Vagina (tissue), 2 donors: Measurements from ENCODE around the gene ETHE1.
"Not testable (repeated sequence)": the region's sequence is repeated elsewhere in the genome, so short reads cannot be mapped to it uniquely, and the experiment has no call there.

Experiments used
- POLR2A ChIP-seq, 2 donors: fragments of 450-650 bp; IDR thresholded peaks; one replicate each; pipeline ENCODE4 v1.6.1; 2017; ENCODE audit warnings: antibody characterized with exemption in 2 of 2, mild to moderate bottlenecking in 2 of 2, moderate library complexity in 2 of 2
- POLR2AphosphoS5 ChIP-seq, 2 donors: sonication (generic); formaldehyde crosslinking; IDR thresholded peaks; one replicate each; pipeline ENCODE4 v1.9.0; 2017; ENCODE audit warnings: antibody characterized with exemption in 2 of 2, mild to moderate bottlenecking in 2 of 2, low read depth in 1 of 2; ENCODE audit not compliant: insufficient read depth in 1 of 2
- TF ChIP-seq, protein P1 (sequence below), 3 experiments: fragments of 450-650 bp in 2 of 3; fragments of 200-600 bp in 1 of 3; sonication (generic) in 1 of 3; IDR thresholded peaks; one replicate each; pipeline ENCODE4 v1.5.1; 2017 to 2019; ENCODE audit warnings: antibody characterized with exemption in 3 of 3, mild to moderate bottlenecking in 2 of 3, moderate library complexity in 2 of 3

GRCh38 chr19:43523696-43524095, 3.3 kb downstream of the ETHE1 start:
- TF ChIP-seq, protein P1, sequence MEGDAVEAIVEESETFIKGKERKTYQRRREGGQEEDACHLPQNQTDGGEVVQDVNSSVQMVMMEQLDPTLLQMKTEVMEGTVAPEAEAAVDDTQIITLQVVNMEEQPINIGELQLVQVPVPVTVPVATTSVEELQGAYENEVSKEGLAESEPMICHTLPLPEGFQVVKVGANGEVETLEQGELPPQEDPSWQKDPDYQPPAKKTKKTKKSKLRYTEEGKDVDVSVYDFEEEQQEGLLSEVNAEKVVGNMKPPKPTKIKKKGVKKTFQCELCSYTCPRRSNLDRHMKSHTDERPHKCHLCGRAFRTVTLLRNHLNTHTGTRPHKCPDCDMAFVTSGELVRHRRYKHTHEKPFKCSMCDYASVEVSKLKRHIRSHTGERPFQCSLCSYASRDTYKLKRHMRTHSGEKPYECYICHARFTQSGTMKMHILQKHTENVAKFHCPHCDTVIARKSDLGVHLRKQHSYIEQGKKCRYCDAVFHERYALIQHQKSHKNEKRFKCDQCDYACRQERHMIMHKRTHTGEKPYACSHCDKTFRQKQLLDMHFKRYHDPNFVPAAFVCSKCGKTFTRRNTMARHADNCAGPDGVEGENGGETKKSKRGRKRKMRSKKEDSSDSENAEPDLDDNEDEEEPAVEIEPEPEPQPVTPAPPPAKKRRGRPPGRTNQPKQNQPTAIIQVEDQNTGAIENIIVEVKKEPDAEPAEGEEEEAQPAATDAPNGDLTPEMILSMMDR (IDR thresholded peaks at IDR 0.05): not testable (repeated sequence)
- not testable (repeated sequence) for TF ChIP-seq POLR2A (IDR thresholded peaks at IDR 0.05); POLR2AphosphoS5 (IDR thresholded peaks at IDR 0.05; ENCODE audit: insufficient read depth in 1 of 2, low read depth in 1 of 2)
